GM19328 (cell line): ENCODE measurements around the gene CXCR4.

Source experiments
- ATAC-seq: cut with Tn5 transposase; IDR thresholded peaks from one replicate; pipeline ENCODE4 v1.9.1; 2021; ENCODE audit warnings: mild to moderate bottlenecking, moderate library complexity; ENCODE audit not compliant: unreplicated experiment

The CXCR4 gene

DNA sequence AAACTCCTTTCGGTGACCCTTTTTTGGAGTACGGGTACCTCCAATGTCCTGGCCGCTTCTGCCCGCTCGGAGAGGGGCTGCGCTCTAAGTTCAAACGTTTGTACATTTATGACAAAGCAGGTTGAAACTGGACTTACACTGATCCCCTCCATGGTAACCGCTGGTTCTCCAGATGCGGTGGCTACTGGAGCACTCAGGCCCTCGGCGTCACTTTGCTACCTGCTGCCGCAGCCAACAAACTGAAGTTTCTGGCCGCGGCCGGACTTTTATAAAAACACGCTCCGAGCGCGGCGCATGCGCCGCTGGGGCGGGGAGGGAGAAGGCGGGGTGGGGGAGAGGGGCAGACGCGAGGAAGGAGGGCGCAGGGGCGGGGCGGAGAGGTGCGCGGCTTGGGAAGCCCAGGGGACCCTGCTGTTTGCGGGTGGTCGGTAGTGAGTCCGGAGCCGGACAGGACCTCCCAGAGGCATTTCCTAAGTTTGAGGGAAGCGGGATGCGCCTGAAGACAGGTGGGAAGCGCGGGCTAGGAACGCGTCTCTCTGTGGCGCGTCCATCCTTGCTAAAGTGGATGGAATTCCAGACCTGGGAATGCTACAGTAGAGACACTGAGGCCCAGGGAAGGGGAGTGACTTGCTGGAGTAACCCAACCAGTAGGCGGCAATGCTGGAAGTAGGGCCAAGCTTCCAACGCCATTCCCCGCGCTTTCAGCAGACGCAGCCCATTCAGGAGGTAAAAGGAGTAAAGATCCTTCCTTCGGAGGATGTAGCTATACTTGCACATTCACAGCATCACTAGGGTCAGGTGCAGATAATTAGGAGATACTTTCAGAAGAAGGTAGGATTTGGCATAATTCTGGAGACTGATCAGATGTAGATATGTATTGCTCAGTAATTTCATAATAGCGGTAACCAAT is at the start of gene CXCR4:
Gene CXCR4, minus strand, starts transcription at position 241 of the 910 bp plus-strand sequence. Its CDS starts 89 bp downstream, at position 152.
- ATAC-seq = no peak

DNA sequence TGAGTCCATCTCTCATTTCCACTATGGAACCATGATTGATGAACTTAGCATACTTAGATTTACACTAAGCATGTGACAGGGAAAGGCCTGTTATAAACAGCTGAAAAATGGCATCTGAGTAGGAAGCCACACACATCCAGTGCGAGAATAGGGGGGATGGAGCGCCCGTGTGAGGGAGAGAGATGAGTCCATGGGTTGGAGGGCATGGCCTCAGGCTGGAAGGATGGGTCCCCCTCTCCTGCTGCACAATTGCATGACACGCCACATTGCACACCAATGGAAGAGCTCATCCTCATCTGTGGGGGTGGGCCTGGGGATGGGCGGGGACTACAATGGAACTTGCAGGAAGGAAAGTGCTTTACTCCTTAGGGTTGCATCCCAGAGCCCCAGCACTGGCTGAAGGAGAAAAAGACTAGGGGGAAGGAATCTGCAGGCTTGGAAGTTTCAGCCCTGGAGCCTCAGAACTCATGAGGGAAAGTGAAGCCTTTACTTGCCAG is 46.4 kb upstream of the CXCR4 start:
- no peak for ATAC-seq

DNA sequence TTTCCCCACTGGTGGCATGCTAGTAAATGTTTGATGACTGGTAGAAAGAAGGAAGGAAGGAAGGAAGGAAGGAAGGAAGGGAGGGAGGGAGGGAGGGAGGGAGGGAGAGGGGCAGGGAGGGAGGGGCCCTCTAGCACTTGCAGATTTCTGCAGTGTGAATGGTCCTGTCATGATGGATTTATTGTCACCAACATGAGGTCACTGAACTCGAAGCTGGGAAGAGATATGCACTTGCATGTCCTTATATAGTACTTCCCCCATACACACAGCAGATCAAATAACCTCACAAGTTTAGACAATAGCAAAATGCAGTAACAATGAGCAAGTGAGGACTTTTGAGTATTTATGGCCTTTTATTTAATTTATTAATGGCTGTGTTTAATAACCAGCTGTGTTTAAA is 44.5 kb upstream of the CXCR4 start:
- ATAC-seq = no peak

DNA sequence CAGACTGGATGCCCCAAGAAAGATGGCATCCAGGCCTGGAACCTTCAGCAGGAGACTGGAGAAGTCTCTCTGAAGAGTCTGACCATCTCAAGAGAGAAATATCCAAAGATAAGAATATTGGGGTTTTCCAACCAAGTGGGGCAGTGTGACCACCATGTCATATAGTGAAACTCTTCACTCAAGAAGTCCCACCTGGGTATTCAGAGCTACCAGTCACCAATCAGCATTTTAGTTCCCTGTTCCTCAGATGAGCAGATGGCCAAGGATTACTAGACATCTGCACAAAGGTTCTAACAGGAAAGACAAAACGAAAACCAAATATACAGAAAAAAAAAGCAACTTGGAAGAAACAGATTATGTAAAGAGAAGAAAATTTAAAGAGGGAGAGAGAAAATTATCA is 38.5 kb upstream of the CXCR4 start:
- no peak for ATAC-seq

DNA sequence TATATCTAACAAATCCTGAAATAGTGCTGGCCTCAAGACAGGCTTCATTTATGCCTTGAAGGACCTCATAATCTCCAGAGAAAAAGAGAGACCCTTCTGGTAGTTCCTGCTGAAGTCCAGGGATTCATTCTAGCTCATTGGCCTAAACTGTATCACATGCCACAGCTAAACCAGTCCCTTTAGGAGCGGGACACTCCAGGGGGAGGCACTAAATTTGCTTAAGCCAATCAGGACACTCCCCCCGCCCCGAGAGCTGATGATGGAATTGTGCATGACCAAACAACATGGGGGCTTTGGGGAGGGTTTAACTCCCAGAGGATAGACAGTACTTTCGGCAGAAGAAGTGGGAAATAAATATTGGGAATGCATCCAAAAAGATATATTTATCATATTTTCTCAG is 36.4 kb upstream of the CXCR4 start:
- ATAC-seq = no peak

DNA sequence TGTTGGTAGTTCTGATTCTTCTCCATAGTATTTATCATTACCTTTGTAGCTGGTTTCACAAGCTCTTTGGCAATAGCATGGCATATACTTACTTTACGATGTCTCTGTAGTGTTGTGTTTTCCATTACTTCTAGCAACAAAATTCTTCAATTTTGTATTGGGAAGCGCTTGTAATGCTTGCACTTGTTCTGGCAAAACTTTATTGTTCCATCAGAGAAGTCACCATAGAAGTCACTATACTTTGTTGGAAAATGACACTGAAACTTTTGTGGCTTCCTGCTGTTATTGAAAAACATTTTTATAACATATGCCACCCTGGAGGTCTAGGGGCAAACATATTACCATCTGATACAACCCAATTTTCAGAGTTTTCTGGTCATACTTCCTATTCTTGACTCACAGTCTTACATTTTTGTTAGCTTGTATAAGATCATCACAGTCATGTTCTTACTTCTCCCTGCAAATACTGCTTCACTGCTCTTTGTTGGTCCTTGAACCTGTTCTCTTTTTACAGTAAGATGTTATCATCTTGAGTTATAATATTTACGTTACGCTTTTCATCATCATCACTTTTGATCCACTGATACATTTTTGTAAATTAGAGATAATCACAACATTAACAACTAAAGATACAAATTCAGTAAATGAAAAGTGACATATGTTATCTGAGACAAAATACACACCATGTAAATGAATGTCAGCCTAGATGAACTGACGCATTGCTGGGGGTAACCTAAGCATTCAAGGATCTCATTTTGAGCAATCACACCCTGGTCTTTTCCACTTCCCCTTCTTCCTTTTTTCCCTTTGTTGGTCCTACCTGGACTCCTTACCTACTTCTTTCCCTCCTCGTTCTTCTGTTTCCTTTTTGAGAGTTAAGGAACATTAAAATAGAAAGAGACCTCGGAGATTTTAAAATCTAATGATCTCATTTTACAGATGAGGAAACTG is 33.3 kb upstream of the CXCR4 start:
- ATAC-seq = no peak

DNA sequence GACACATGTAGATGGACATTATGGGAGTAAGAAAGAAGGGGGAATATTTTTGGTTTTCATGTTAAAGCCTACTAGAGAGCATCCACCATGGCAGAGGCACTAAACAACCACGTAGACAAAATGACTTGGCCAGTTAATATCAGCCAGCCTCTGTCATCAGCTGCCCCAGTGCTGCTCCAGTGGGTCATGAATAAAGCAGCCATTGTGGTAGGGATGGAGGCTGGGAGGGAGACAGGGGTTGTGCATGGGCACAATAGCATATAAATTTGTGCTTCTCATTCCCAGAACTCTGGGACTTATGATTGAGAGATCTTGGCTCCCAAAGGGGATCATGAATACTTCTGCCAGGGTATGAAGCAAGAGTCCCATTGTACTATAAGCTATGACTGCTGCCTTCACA is 31.1 kb upstream of the CXCR4 start:
- ATAC-seq = no peak

DNA sequence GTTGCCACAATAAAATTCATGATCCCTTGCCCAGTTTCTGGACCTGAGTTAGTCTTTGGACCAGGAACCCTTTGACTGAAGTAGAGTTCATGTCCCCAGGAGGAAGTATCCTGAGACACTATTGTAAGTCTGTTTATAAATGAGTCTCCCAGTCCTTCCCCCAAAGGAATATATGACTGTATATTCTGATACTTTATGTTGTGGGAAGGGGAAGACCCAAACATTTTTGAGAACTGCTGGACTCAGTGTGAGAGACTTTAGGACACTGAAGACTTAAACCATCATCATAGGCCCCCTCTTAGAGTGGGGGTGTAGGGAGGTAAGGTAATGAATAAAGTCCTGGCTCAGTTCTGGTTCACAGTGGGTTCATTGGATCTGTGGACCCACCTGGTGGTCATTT is 28.6 kb upstream of the CXCR4 start:
- no peak for ATAC-seq

DNA sequence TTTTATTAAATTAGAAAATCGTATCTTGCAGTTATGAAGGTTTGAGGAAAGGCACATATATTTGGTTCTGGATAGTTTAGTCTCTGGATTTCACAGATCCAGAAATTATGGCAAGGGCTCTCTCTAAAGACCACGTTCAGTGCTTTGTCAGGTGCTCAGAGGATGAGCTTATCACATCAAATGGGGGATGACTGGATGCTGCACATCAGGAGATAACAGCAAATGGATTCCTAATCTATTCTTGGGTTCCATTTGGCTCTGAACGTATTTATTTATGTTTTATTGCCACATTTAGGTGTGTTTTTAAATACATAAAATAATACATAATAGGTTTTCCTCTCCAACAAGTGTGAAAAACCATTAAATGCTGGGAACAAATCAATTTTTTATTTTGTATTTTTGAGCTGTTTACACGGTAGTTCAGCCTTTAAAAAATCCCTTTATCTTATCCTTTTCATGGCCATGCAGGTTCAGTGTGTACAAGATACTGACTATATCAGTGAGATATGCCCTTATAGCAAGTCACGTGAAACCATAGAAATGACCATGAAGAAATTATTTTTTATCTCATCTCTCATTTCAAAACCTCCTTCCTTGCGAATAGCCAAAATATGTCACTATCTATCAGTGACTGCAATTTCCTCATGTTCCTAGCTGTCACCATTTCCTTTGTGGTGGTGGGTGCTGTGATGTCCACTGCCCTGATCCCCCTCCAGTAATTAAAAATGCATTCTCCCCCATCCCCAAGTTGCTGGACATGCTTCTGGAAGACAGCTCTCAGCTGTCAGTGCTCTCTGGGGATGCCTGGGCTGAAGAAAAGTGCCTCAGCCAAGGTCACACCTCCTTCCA is 25.9 kb upstream of the CXCR4 start:
- no peak for ATAC-seq

DNA sequence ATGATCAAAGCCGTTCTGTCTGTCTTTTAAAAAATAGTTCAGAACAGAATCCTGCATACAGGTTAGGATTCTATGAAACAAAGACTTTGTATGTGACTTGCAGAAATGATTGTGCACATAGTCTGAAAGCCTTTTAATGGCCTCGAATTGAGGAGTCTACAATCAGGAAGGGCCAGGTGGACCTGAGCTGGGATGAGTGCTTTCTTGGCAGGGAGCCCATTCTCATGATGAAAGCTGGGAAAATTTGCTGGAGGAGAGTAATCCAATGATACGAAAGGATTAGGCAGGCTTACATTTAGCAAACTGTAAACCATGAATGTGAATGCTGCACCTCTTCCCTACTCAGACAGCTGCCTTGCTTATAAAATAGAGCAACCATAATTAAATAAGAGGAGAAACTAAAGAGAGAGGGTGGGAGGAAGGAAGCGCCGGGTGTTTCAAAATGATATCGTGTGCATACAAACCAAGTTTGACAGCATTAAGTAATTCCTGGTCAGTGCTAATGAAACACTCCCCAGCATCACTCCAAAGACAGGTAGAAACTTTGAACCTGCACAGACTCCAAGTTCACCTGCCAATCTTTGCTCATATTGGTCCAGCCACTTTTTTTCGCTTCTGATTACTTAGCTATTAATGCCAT is 23.7 kb upstream of the CXCR4 start:
- ATAC-seq = no peak

DNA sequence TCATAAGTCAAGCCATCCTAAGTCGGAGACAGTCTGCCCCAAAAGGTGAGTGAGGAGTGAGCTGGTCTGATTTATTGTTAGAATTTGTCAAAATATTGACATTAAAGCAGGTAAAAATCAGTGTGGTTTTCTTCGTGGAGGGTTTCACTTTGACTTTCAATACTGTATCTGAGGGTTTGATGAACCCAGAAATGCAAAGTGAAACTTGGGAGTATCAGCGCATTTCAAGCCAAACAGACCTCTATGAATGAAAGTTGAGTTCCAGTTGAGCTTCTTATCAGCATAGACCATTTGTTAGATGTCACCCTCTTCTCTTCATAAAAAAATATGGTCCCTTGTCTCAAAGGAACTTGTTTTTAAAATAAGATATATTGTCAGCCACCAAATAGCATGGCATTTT is 21.7 kb upstream of the CXCR4 start:
- ATAC-seq = no peak

DNA sequence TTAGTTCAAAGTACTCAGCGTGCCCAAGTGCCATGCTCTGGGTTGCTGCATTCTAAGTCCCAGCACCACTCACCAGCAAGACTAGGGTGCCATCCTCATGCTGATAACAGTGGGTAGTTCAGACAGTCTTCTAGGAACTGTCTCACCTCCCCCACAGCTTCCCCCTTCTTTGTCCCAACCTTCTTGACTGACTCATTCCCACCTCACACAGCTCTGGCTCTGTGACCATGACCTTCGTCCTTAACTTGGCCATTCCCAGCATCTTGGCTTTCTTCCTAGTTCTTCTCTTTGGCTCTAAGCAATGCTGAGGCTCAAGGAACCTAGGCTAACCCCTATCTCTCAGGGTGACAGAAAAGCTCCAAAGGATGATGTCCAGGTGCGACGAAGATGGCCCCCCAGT is 20.0 kb upstream of the CXCR4 start:
- no peak for ATAC-seq

DNA sequence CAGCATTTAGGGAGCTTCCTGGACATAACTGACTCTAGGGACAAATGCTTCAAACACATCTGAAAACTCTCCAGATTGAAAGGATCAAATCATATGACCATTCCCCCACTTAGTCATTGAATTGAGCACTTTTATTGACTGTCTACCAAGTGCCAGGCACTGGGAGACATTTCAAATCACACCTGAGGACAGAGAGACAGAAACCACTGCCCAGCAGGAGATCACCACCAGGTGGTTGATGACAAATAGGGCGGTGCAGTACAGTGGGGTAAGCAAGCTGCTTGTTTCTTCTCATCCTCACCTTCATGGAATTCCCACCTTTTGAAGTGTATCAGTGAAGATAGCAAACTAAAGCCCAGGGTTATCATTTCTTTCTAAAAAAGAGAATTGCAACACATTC is 19.0 kb upstream of the CXCR4 start:
- ATAC-seq = no peak

DNA sequence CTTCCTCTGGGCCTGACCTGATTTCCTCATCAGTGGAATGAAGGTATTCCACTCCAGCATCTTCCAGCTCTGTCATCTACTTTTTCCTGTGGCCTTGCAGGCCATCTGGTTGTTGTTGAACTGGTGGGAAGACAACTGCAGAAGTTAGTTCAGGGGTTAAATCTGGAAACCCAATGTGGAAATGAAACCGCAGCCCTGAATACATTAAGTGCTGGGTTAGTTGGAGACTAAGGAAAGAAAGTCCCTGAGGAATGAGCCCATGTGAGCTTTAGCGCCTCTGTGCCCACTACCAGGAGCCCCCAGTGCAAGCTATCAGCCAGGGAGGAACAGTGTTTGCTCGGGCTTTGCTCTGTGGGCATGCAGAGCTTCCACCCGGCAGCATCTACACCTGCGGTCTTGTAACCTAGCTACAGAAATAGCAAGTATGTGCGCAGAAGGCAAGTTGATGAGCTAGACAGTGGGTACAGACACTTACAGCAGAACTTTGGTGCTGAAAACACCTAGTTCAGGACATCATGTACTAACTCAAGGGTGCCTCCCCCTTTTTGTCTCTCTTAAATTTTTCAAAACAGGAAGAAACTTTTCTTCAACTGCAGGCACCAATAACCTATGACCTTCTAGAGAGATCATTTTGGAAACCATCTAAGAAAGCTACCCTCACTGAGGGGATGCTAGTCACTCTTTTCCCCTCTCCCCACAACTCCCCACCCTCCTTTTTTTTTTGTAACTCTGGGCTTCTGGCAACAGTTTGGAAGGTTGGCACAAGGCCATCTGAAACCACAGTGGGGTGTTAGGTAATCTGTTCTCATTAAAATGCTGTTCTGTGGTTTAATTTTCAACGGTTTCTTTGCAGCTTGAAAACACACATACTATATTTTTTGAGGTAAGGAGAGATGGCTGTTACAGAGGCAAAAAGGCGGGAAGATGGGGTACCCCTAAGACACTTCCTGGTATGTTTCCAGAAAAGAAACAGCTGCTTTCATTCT is 18.3 kb upstream of the CXCR4 start:
- no peak for ATAC-seq

DNA sequence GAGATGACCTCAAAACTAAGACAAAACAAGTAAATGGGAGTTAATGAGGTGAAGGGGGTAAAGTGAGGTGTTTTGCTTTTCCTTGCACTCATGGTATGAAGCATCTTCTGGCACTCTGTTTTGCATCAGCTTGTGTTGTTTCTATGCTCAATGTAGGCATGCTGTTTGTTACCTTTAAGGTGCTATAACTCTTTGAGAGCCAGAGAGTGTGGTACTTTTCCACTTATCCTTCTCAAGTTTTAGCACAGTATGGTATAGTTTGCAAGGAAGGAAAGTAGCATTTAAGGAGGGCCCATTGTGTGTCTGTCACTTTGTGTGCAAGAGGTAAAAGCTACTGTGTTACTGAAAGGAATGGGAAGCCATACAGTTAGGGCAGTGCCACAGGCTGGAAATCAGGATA is 17.5 kb upstream of the CXCR4 start:
- no peak for ATAC-seq

DNA sequence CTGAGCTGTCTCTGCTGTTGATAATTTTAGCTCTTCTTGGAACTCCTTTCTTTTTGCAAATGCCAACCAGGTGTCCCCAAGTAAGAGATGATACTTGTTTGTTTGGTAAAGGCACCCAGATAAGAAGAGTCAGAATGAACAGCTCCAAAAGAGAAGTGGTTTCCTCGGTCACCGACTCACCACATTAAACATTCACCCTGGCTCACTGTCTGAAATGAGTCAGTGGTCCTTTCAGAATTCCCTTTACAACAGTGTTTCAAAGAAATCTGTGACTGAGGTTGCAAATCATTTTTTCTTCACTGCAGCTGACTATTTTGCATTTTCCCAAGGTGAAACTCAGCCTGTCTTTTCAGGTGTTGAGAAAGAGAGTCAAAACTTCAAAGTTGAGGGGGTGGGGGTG is 16.2 kb upstream of the CXCR4 start:
- no peak for ATAC-seq

DNA sequence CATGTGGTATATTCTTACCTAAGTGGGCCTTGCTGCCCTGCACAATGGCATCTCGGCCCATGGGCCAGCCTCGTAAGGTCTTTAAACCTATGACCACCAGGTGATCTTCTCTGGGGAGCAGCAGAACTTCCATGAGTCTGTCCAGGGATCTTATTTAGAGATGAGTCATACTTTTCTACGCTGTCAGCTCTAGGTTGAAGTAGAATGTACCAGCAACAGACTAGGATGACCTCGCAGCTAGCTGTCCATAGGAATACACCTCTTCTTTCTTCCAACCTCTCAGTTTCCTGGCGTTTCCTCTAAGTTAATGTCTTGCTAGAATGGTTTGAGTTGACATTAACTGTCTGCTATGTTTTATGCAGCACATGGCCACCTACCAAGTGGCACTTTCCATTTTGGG is 15.6 kb upstream of the CXCR4 start:
- ATAC-seq = no peak

DNA sequence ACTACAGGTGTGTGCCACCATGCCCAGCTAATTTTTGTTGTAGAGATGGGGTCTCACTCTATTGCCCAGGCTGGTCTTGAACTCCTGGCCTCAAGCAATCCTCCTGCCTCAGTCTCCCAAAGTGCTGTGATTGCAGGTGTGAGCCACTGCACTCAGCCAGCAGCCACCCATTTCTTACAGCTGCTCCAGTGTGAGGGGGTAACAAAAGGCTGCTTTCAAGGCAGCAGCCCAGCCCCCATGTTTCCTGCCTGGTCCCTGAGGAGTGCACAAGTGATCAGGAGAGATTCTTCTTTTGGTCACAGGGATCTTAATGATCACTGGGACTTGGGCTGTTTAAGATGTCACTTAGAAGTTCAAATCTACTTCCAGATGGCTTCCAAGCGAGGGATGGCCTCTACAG is 15.2 kb upstream of the CXCR4 start:
- ATAC-seq = no peak

DNA sequence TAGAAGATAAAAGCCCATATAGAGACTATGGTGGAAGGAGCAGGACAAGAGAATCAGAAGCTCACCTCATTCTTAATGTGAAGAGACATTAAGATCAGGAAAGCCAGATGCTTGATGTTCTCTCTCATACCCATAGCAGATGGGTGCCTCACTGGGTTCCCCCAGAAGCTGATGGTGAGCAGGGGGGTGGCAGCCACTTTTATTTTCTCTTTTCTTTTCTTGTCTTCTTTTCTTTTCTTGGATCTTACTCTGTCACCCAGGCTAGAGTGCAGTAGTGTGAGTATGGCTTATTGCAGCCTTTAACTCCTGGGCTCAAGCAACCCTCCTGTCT is 14.8 kb upstream of the CXCR4 start:
- no peak for ATAC-seq
